HepG2 (cell line): ENCODE results near the gene PHF5A. TPM values are rescaled to one million over a fixed set of nuclear protein-coding genes. Genes with fewer than 3 reads are reported as not detected.

Source experiments
- ATAC-seq: fragments of 200-7000 bp; cut with Tn5 transposase; 3 replicates; pipeline ENCODE4 v1.9.1; 2020; ENCODE audit warnings: mild to moderate bottlenecking, moderate library complexity
- BruUV-seq: library from RNA; stranded (reverse); fragments of 400-500 nt; replicated peaks from 2 replicates; lab custom pipeline; 2021; lab: Mats Ljungman, UMichigan
- CTCF ChIA-PET: fragments of 300-600 bp; formaldehyde crosslinking; extraction: SDS; loops from one replicate; lab custom pipeline; 2021; ENCODE audit warnings: low total read pairs, inconsistent platforms, low intra/inter-chr PET ratio; lab: Yijun Ruan, JAX
- POLR2A ChIA-PET: fragments of 350-600 bp; sonication (Branson Sonifier 250); formaldehyde crosslinking; loops from one replicate; lab custom pipeline; 2020; ENCODE audit warnings: antibody characterized with exemption, inconsistent platforms; lab: Yijun Ruan, JAX
- DNase-seq: peaks from one replicate; pipeline ENCODE4 v3.0.0-alpha.2; 2015; ENCODE audit warnings: low spot score
- FAIRE-seq: peaks from 3 replicates; lab custom pipeline; 2011; peaks lifted over from hg19 to GRCh38; lab: Jason Lieb, UNC
- H2AFZ ChIP-seq: one replicate; pipeline ENCODE4 v1.6.1; 2011; ENCODE audit warnings: low read length, inconsistent platforms
- H3K27ac ChIP-seq: fragments of 300-600 bp; 3 replicates; pipeline ENCODE4 v1.8.0; 2011; ENCODE audit warnings: mixed run types, mild to moderate bottlenecking, mixed read lengths, low read length, inconsistent platforms; ENCODE audit not compliant: insufficient read depth; ENCODE audit errors: extremely low read length
- H3K27me3 ChIP-seq, 2 experiments: fragments of 200-600 bp in 1 of 2; 2 replicates in 1 of 2; 3 replicates in 1 of 2; pipeline versions ENCODE4 v1.6.0 to v1.8.0; 2011; ENCODE audit warnings: low read length in 2 of 2, mild to moderate bottlenecking in 2 of 2, moderate library complexity in 2 of 2, inconsistent platforms in 1 of 2; ENCODE audit not compliant: insufficient read depth in 2 of 2, control insufficient read depth in 1 of 2
- H3K36me3 ChIP-seq, 2 experiments: fragments of 200-600 bp in 1 of 2; replicated peaks in 1 of 2; 2 replicates in 1 of 2; 3 replicates in 1 of 2; pipeline versions ENCODE4 v1.5.1 to v1.8.0; 2011; ENCODE audit warnings: low read length in 2 of 2, inconsistent platforms in 1 of 2; ENCODE audit not compliant: insufficient read depth in 2 of 2, control insufficient read depth in 1 of 2
- H3K4me1 ChIP-seq: 2 replicates; pipeline ENCODE4 v1.5.1; 2012; ENCODE audit warnings: low read length, inconsistent platforms; ENCODE audit not compliant: insufficient read depth
- H3K4me2 ChIP-seq: 2 replicates; pipeline ENCODE4 v1.6.0; 2011; ENCODE audit warnings: low read depth, low read length, inconsistent platforms
- H3K4me3 ChIP-seq, 3 experiments: fragments of 200-600 bp in 1 of 3; sonication (generic), shearing (Covaris generic) in 1 of 3; replicated peaks in 1 of 3; 2 replicates each; pipeline ENCODE4 v1.5.1; 2011 to 2016; ENCODE audit warnings: low read length in 3 of 3, inconsistent platforms in 2 of 3, low read depth in 2 of 3, mild to moderate bottlenecking in 2 of 3, control low read depth in 1 of 3, mixed read lengths in 1 of 3; ENCODE audit not compliant: insufficient read depth in 1 of 3
- H3K79me2 ChIP-seq: one replicate; pipeline ENCODE4 v1.6.1; 2011; ENCODE audit warnings: low read length, inconsistent platforms; ENCODE audit not compliant: insufficient read depth
- H3K9ac ChIP-seq: 2 replicates; pipeline ENCODE4 v1.6.0; 2011; ENCODE audit warnings: mild to moderate bottlenecking, low read depth, low read length, inconsistent platforms; ENCODE audit not compliant: insufficient read depth
- H3K9me3 ChIP-seq: 2 replicates; pipeline ENCODE4 v1.5.1; 2012; ENCODE audit warnings: mild to moderate bottlenecking, low read length
- H4K20me1 ChIP-seq: 2 replicates; pipeline ENCODE4 v1.6.0; 2011; ENCODE audit warnings: inconsistent platforms, mild to moderate bottlenecking, low read length, moderate library complexity; ENCODE audit not compliant: insufficient read depth
- AGO1 ChIP-seq: fragments of 200-400 bp; formaldehyde crosslinking; IDR thresholded peaks from 2 replicates; pipeline ENCODE4 v1.6.1; 2017; ENCODE audit warnings: mild to moderate bottlenecking, low read depth, low read length, moderate library complexity; ENCODE audit not compliant: poor library complexity, severe bottlenecking
- AGO2 ChIP-seq: fragments of 200-400 bp; formaldehyde crosslinking; optimal IDR thresholded peaks from 2 replicates; pipeline ENCODE3; 2017; ENCODE audit warnings: mild to moderate bottlenecking, low read depth, low read length, moderate library complexity
- ARNTL ChIP-seq: sonication (generic); formaldehyde crosslinking; IDR thresholded peaks from 2 replicates; pipeline ENCODE4 v1.4.0; 2020; ENCODE audit warnings: mild to moderate bottlenecking, missing genetic modification reagents
- MXI1 ChIP-seq: IDR thresholded peaks from 3 replicates; pipeline ENCODE4 v1.6.1; 2012; ENCODE audit warnings: low read depth, low read length, inconsistent platforms, borderline replicate concordance
- PHF8 ChIP-seq: sonication (generic); formaldehyde crosslinking; IDR thresholded peaks from 2 replicates; pipeline ENCODE4 v1.5.0; 2020; ENCODE audit warnings: missing genetic modification reagents
- POLR2G ChIP-seq: fragments of 200-400 bp; formaldehyde crosslinking; IDR thresholded peaks from 2 replicates; pipeline ENCODE4 v1.6.1; 2018; ENCODE audit warnings: mild to moderate bottlenecking, low read depth, low read length, moderate library complexity
- ZBTB46 ChIP-seq: sonication (generic); formaldehyde crosslinking; IDR thresholded peaks from 2 replicates; pipeline ENCODE4 v1.4.0; 2020; ENCODE audit warnings: mild to moderate bottlenecking, missing genetic modification reagents, borderline replicate concordance
- ZMAT3 ChIP-seq: sonication (generic); formaldehyde crosslinking; conservative IDR thresholded peaks from 2 replicates; pipeline ENCODE4 v1.7.0; 2021; ENCODE audit warnings: missing genetic modification reagents
- ZMAT5 ChIP-seq: sonication (generic); formaldehyde crosslinking; IDR thresholded peaks from 2 replicates; pipeline ENCODE4 v1.5.0; 2020; ENCODE audit warnings: mild to moderate bottlenecking, low read depth, missing genetic modification reagents, borderline replicate concordance
- ZNF30 ChIP-seq: sonication (generic); formaldehyde crosslinking; IDR thresholded peaks from 2 replicates; pipeline ENCODE4 v1.5.0; 2020; ENCODE audit warnings: mild to moderate bottlenecking, missing genetic modification reagents
- ZNF326 ChIP-seq: sonication (generic); formaldehyde crosslinking; IDR thresholded peaks from 2 replicates; pipeline ENCODE4 v1.4.0; 2020; ENCODE audit warnings: missing genetic modification reagents, borderline replicate concordance
- ZNF563 ChIP-seq: sonication (generic); formaldehyde crosslinking; IDR thresholded peaks from 2 replicates; pipeline ENCODE4 v1.8.0; 2022; ENCODE audit warnings: mild to moderate bottlenecking, moderate library complexity, missing genetic modification reagents
- ZNF75D ChIP-seq: sonication (generic); formaldehyde crosslinking; IDR thresholded peaks from 2 replicates; pipeline ENCODE4 v1.8.1; 2023; ENCODE audit warnings: missing genetic modification reagents, mild to moderate bottlenecking, borderline replicate concordance
- ZZZ3 ChIP-seq: sonication (generic); formaldehyde crosslinking; IDR thresholded peaks from 2 replicates; pipeline ENCODE4 v1.4.0; 2020; ENCODE audit warnings: missing genetic modification reagents, mild to moderate bottlenecking, borderline replicate concordance
- WGBS: methylation state at CpG from one replicate; pipeline ENCODE4 v1.1.6; 2017; ENCODE audit warnings: low lambda C conversion rate; 5-methylcytosine and 5-hydroxymethylcytosine counted together
- in situ Hi-C: cut with HindIII; loops from 2 replicates; pipeline ENCODE4 v1.10.0; 2017; ENCODE audit warnings: low pct_unique_long_range_greater_than_20kb; ENCODE audit not compliant: extremely low pct_ligation_motif_present
- intact Hi-C: fragments of 100-400 bp; cut with micrococcal nuclease; formaldehyde crosslinking; loops from one replicate; pipeline ENCODE4 v1.10.0; 2022; ENCODE audit not compliant: unreplicated experiment
- polyA plus RNA-seq, 8 experiments: library from polyadenylated mRNA; depleted of rRNA in 3 of 8; stranded (reverse) in 7 of 8; unstranded in 1 of 8; fragments of >200 nt; fragmentation: Illumina TruSeq in 4 of 8; extraction: Trizol in 4 of 8; gene quantifications; 2 replicates each; pipeline versions ENCODE4 v1.2.1 to v1.2.3, GENCODE V29; 2011 to 2016; ENCODE audit warnings: low read depth in 4 of 8, missing spikeins in 1 of 8, mixed read lengths in 1 of 8; ENCODE audit not compliant: insufficient read depth in 1 of 8
- total RNA-seq, 5 experiments: library from RNA; depleted of rRNA; stranded (reverse); fragments of >200 nt; fragmentation: Illumina TruSeq; extraction: Trizol; gene quantifications; 2 replicates each; pipeline ENCODE4 v1.2.3, GENCODE V29; 2016; ENCODE audit warnings: low read depth in 1 of 5

The PHF5A gene
- total and polyA plus RNA-seq, 2 of the 13 experiments (the other 11 are each of a cell fraction or from before 2014, with no cell fraction given): 56.6 to 105 TPM

GRCh38 chr22:41431656-41432055 is 36.8 kb downstream of the PHF5A start:
- Histone ChIP-seq H3K27ac (no peak overlapping the region), H3K4me1 (peaks cover 23% of the 10 kb centered on the region), H4K20me1 (peaks cover 19% of the 10 kb centered on the region), H3K9ac (no peak overlapping the region), H3K4me3 (no peak overlapping the region), H2AFZ (no peak overlapping the region), H3K79me2 (no peaks in the 10 kb centered on the region), H3K9me3 (no peaks in the 10 kb centered on the region), H3K4me2 (no peak overlapping the region), H3K27me3 (no peaks in the 10 kb centered on the region), H3K36me3 (peaks cover 9 to 22% of the 10 kb centered on the region in 2 experiments; a peak in 4 of 5 replicates)
- CTCF ChIA-PET: no interaction called here
- ATAC-seq (peak; percentile 18), DNase-seq (no peak), FAIRE-seq (no peak)
- in situ Hi-C loops: no loop called here
- no TSS peak for BruUV-seq
- intact Hi-C loops: no loop called here
- 94% methylated on average over 3 of the region's 6 CpGs for WGBS
- TF ChIP-seq ZBTB46 (CRISPR knock-in tag): no peak
- TF ChIP-seq MXI1: no peak
- no peak for TF ChIP-seq ARNTL (CRISPR knock-in tag)
- TF ChIP-seq AGO2: peak; percentile 94
- TF ChIP-seq POLR2G: peak; percentile 33; the same call in 1 of the 2 replicates
- TF ChIP-seq AGO1: peak; percentile 65
- no peak for TF ChIP-seq ZMAT3 (CRISPR knock-in tag)
- TF ChIP-seq ZNF563: no peak
- TF ChIP-seq ZNF75D (CRISPR knock-in tag): no peak
- 0 out of 2 replicates have a peak, but pooled peaks have one; percentile 24 for TF ChIP-seq ZNF326 (CRISPR knock-in tag)
- no peak for TF ChIP-seq ZNF30 (CRISPR knock-in tag)
- TF ChIP-seq ZMAT5: no peak
- TF ChIP-seq ZZZ3: no peak
- no peak for TF ChIP-seq PHF8 (CRISPR knock-in tag)
- POLR2A ChIA-PET: no interaction called here
